IPS-20b (cell line): ENCODE measurements around the gene CCDC70.

Experiments used
- H3K27ac ChIP-seq: one replicate; pipeline ENCODE4 v1.5.1; 2013; ENCODE audit warnings: low read length
- H3K27me3 ChIP-seq: 2 replicates; pipeline ENCODE4 v1.6.1; 2013; ENCODE audit warnings: mild to moderate bottlenecking, low read length, inconsistent platforms; ENCODE audit not compliant: insufficient read depth
- H3K36me3 ChIP-seq: 2 replicates; pipeline ENCODE4 v1.6.1; 2013; ENCODE audit warnings: low read depth, mild to moderate bottlenecking, inconsistent platforms, low read length, moderate library complexity; ENCODE audit not compliant: insufficient read depth
- H3K4me1 ChIP-seq: 2 replicates; pipeline ENCODE4 v1.6.1; 2013; ENCODE audit warnings: mild to moderate bottlenecking, control low read depth, inconsistent platforms, low read length, moderate library complexity; ENCODE audit not compliant: insufficient read depth
- H3K4me3 ChIP-seq: 2 replicates; pipeline ENCODE4 v1.5.1; 2013; ENCODE audit warnings: mild to moderate bottlenecking, low read length, inconsistent platforms
- H3K9ac ChIP-seq: 2 replicates; pipeline ENCODE4 v1.6.1; 2013; ENCODE audit warnings: low read depth, mild to moderate bottlenecking, inconsistent platforms, low read length, moderate library complexity
- H3K9me3 ChIP-seq: 2 replicates; pipeline ENCODE4 v1.6.1; 2013; ENCODE audit warnings: mild to moderate bottlenecking, low read depth, low read length, inconsistent platforms; ENCODE audit not compliant: insufficient read depth

Gene CCDC70

GRCh38 chr13:51873117-51873798, 11.5 kb downstream of the CCDC70 start:
- Histone ChIP-seq H3K27ac (no peak overlapping the region), H3K27me3 (peaks cover 5% of the 10 kb centered on the region), H3K9ac (no peak overlapping the region), H3K4me1 (no peaks in the 10 kb centered on the region), H3K4me3 (no peak overlapping the region), H3K36me3 (no peaks in the 10 kb centered on the region), H3K9me3 (no peaks in the 10 kb centered on the region)

- no peaks in the 10 kb centered on the region for H3K36me3 ChIP-seq
- H3K27me3 ChIP-seq: peaks cover 5% of the 10 kb centered on the region
- no peaks in the 10 kb centered on the region for H3K9me3 ChIP-seq
- H3K9ac ChIP-seq: no peak overlapping the region
- H3K4me3 ChIP-seq: no peak overlapping the region
- no peaks in the 10 kb centered on the region for H3K4me1 ChIP-seq
- no peak overlapping the region for H3K27ac ChIP-seq
Measured at GRCh38 chr13:51873837-51874236, 12.1 kb downstream of the CCDC70 start.

GRCh38 chr13:51874651-51875050, 12.9 kb downstream of the CCDC70 start:
- Histone ChIP-seq H3K4me1 (no peaks in the 10 kb centered on the region), H3K27me3 (peaks cover 5% of the 10 kb centered on the region), H3K9ac (no peak overlapping the region), H3K27ac (no peak overlapping the region), H3K36me3 (no peaks in the 10 kb centered on the region), H3K9me3 (no peaks in the 10 kb centered on the region), H3K4me3 (no peak overlapping the region)

GRCh38 chr13:51879133-51879532, 17.4 kb downstream of the CCDC70 start:
- H3K9ac ChIP-seq: no peak overlapping the region

GRCh38 chr13:51881296-51881695, 19.5 kb downstream of the CCDC70 start:
- H3K9me3 ChIP-seq: no peaks in the 10 kb centered on the region
- no peaks in the 10 kb centered on the region for H3K36me3 ChIP-seq
- peaks cover 5% of the 10 kb centered on the region; the same call in 1 of the 2 replicates for H3K27me3 ChIP-seq
- no peak overlapping the region for H3K4me3 ChIP-seq
- no peaks in the 10 kb centered on the region for H3K4me1 ChIP-seq
- no peak overlapping the region for H3K27ac ChIP-seq
- H3K9ac ChIP-seq: no peak overlapping the region

More at GRCh38 chr13:51879133-51879532, 17.4 kb downstream of the CCDC70 start:
- Histone ChIP-seq H3K4me1 (no peaks in the 10 kb centered on the region), H3K4me3 (no peak overlapping the region), H3K9me3 (no peaks in the 10 kb centered on the region), H3K27me3 (peaks cover 5% of the 10 kb centered on the region; the same call in 1 of the 2 replicates), H3K27ac (no peak overlapping the region), H3K36me3 (no peaks in the 10 kb centered on the region)

- Histone ChIP-seq H3K4me1 (no peaks in the 10 kb centered on the region), H3K27ac (no peak overlapping the region), H3K9me3 (no peaks in the 10 kb centered on the region), H3K4me3 (no peak overlapping the region), H3K36me3 (no peaks in the 10 kb centered on the region), H3K9ac (no peak overlapping the region), H3K27me3 (no peaks in the 10 kb centered on the region)
Measured at GRCh38 chr13:51882570-51883225, 20.9 kb downstream of the CCDC70 start.

GRCh38 chr13:51883226-51883600, 21.4 kb downstream of the CCDC70 start:
- Histone ChIP-seq H3K36me3 (no peaks in the 10 kb centered on the region), H3K9ac (no peak overlapping the region), H3K4me3 (no peak overlapping the region), H3K4me1 (no peaks in the 10 kb centered on the region), H3K27ac (no peak overlapping the region), H3K9me3 (no peaks in the 10 kb centered on the region), H3K27me3 (no peaks in the 10 kb centered on the region)

GRCh38 chr13:51885651-51886050, 23.9 kb downstream of the CCDC70 start:
- Histone ChIP-seq H3K9ac (no peak overlapping the region), H3K4me1 (no peaks in the 10 kb centered on the region), H3K4me3 (no peak overlapping the region), H3K9me3 (no peaks in the 10 kb centered on the region), H3K27me3 (no peaks in the 10 kb centered on the region), H3K36me3 (no peaks in the 10 kb centered on the region), H3K27ac (no peak overlapping the region)

- Histone ChIP-seq H3K4me3 (no peak overlapping the region), H3K36me3 (no peaks in the 10 kb centered on the region), H3K4me1 (no peaks in the 10 kb centered on the region), H3K9me3 (no peaks in the 10 kb centered on the region), H3K27ac (no peak overlapping the region), H3K9ac (no peak overlapping the region), H3K27me3 (no peaks in the 10 kb centered on the region)
Measured at GRCh38 chr13:51887468-51887867, 25.7 kb downstream of the CCDC70 start.

GRCh38 chr13:51892657-51893056, 30.9 kb downstream of the CCDC70 start:
- Histone ChIP-seq H3K4me1 (no peaks in the 10 kb centered on the region), H3K27ac (no peak overlapping the region), H3K9me3 (no peaks in the 10 kb centered on the region), H3K9ac (no peak overlapping the region), H3K36me3 (no peaks in the 10 kb centered on the region), H3K4me3 (no peak overlapping the region), H3K27me3 (no peaks in the 10 kb centered on the region)

GRCh38 chr13:51894239-51894638, 32.5 kb downstream of the CCDC70 start:
- no peaks in the 10 kb centered on the region for H3K27me3 ChIP-seq
- H3K27ac ChIP-seq: no peak overlapping the region
- no peak overlapping the region for H3K4me3 ChIP-seq
- H3K9ac ChIP-seq: no peak overlapping the region
- no peaks in the 10 kb centered on the region for H3K9me3 ChIP-seq
- no peaks in the 10 kb centered on the region for H3K4me1 ChIP-seq
- no peaks in the 10 kb centered on the region for H3K36me3 ChIP-seq
